Measurements from ENCODE around the gene SNX10.
"Not testable (repeated sequence)": the region's sequence is repeated elsewhere in the genome, so short reads cannot be mapped to it uniquely, and the experiment has no call there.

The SNX10 gene

DNA sequence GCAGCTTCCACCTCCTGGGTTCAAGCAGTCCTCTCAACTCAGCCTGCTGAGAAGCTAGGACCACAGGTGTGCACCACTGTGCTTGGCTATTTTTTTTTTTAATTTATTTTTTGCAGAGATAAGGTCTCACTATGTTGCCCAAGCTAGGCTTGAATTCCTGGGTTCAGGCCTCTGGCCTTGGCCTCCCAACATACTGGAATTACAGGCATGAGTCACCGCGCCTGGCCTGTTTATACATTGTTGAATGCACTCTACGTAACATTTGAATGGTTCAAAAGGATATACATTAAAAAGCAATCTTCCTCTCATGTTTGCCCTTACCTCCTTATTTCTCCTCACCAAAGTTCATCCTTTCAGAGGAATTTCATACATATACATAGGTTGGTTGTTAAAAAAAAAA is 7.2 kb upstream of the SNX10 start:
- Histone ChIP-seq H3K79me1 (ENCODE audit: low read depth, low read length) (no peaks in the 10 kb centered on the region), H4K8ac (ENCODE audit: low read depth, low read length) (no peak overlapping the region), H3K14ac (ENCODE audit: low read length) (no peak overlapping the region), H3K27me3 (ENCODE audit: control insufficient read depth in 3 of 3, insufficient read depth in 3 of 3, low read depth in 1 of 3, low read length in 3 of 3) (peaks cover 0 to 3% (median 0%) of the 10 kb centered on the region in 3 experiments), H2AFZ (ENCODE audit: low read length) (no peak overlapping the region), H2BK5ac (ENCODE audit: low read length) (no peak overlapping the region), H3K4ac (ENCODE audit: low read length) (no peak overlapping the region), H2BK15ac (ENCODE audit: low read length) (no peak overlapping the region), H3K9ac (ENCODE audit: low read depth, low read length, poor library complexity) (no peak overlapping the region), H3K18ac (ENCODE audit: low read length) (no peak overlapping the region), H3K27ac (replicated peaks; ENCODE audit: low read length) (no peak overlapping the region), H2BK120ac (ENCODE audit: low read depth, low read length) (no peak overlapping the region), H3K9me3 (replicated peaks in 1 of 2; ENCODE audit: control insufficient read depth in 2 of 2, insufficient read depth in 1 of 2, low read depth in 1 of 2, low read length in 2 of 2) (no peaks in the 10 kb centered on the region), H3K4me1 (ENCODE audit: control insufficient read depth in 2 of 2, insufficient read depth in 1 of 2, low read depth in 1 of 2, low read length in 2 of 2) (no peaks in the 10 kb centered on the region), H3K4me3 (ENCODE audit: low read length in 2 of 2) (no peak overlapping the region), H3K36me3 (replicated peaks in 1 of 2; ENCODE audit: control insufficient read depth in 2 of 2, insufficient read depth in 2 of 2, low read length in 2 of 2) (no peaks in the 10 kb centered on the region), H4K91ac (ENCODE audit: low read depth, low read length, poor library complexity) (no peak overlapping the region), H2BK12ac (ENCODE audit: low read length) (no peak overlapping the region), H3K4me2 (ENCODE audit: insufficient read depth, low read length, poor library complexity, severe bottlenecking) (no peak overlapping the region), H3K23ac (ENCODE audit: low read depth, low read length, poor library complexity) (no peak overlapping the region), H2AK5ac (ENCODE audit: low read depth, low read length) (no peak overlapping the region)
- DNase-seq (ENCODE audit: low spot score), result no peak
- no CpG with 5 or more reads among the region's 3 CpGs for WGBS, 2 donors (ENCODE audit: extremely low coverage in 2 of 2, insufficient read length in 2 of 2, insufficient replicate concordance in 1 of 2)

DNA sequence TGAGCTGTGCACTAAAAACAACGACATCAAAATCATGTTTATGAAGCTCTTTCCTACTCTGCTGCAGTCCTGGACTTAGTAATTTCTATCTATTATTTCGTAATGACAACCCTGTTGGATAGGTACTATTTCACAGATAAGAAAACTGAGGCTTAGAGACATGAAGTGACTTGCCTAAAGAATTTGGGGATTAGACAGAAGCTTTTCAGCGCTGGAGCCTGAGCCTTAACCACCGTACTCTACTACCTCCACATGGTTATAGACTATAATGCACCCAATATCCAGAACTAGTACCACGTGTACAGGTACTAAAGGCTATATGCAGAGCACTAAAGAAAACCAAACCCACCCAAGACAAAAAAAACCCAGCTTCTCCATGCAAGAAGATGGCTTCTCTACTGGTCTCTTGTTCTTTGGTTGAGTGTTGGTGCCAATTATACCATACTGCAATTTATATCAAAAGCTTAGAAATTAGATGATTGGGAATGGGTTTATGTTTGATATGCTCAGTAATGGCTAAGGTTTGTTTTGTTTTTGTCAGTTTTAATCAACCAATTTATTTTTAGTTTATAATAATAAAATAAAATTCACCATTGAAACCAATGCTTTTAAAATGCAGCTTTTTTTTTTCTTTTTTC is 6.5 kb upstream of the SNX10 start:
- Histone ChIP-seq H3K9me3 (replicated peaks in 1 of 2; ENCODE audit: control insufficient read depth in 2 of 2, insufficient read depth in 1 of 2, low read depth in 1 of 2, low read length in 2 of 2) (no peaks in the 10 kb centered on the region), H3K4me2 (ENCODE audit: insufficient read depth, low read length, poor library complexity, severe bottlenecking) (no peak overlapping the region), H4K91ac (ENCODE audit: low read depth, low read length, poor library complexity) (no peak overlapping the region), H3K4me1 (ENCODE audit: control insufficient read depth in 2 of 2, insufficient read depth in 1 of 2, low read depth in 1 of 2, low read length in 2 of 2) (no peaks in the 10 kb centered on the region), H2AK5ac (ENCODE audit: low read depth, low read length) (no peak overlapping the region), H3K9ac (ENCODE audit: low read depth, low read length, poor library complexity) (no peak overlapping the region), H3K36me3 (replicated peaks in 1 of 2; ENCODE audit: control insufficient read depth in 2 of 2, insufficient read depth in 2 of 2, low read length in 2 of 2) (no peaks in the 10 kb centered on the region), H2BK12ac (ENCODE audit: low read length) (no peak overlapping the region), H4K8ac (ENCODE audit: low read depth, low read length) (no peak overlapping the region), H3K27me3 (ENCODE audit: control insufficient read depth in 3 of 3, insufficient read depth in 3 of 3, low read depth in 1 of 3, low read length in 3 of 3) (peaks cover 0 to 3% (median 0%) of the 10 kb centered on the region in 3 experiments), H2BK15ac (ENCODE audit: low read length) (no peak overlapping the region), H3K79me1 (ENCODE audit: low read depth, low read length) (no peaks in the 10 kb centered on the region), H2AFZ (ENCODE audit: low read length) (no peak overlapping the region), H3K14ac (ENCODE audit: low read length) (no peak overlapping the region), H3K4me3 (ENCODE audit: low read length in 2 of 2) (no peak overlapping the region), H2BK5ac (ENCODE audit: low read length) (no peak overlapping the region), H3K23ac (ENCODE audit: low read depth, low read length, poor library complexity) (no peak overlapping the region), H3K18ac (ENCODE audit: low read length) (no peak overlapping the region), H2BK120ac (ENCODE audit: low read depth, low read length) (no peak overlapping the region), H3K27ac (replicated peaks; ENCODE audit: low read length) (no peak overlapping the region), H3K4ac (ENCODE audit: low read length) (no peak overlapping the region)
- DNase-seq (ENCODE audit: low spot score), result no peak
- WGBS, 2 donors (ENCODE audit: extremely low coverage in 2 of 2, insufficient read length in 2 of 2, insufficient replicate concordance in 1 of 2), result no CpG with 5 or more reads among the region's 5 CpGs

DNA sequence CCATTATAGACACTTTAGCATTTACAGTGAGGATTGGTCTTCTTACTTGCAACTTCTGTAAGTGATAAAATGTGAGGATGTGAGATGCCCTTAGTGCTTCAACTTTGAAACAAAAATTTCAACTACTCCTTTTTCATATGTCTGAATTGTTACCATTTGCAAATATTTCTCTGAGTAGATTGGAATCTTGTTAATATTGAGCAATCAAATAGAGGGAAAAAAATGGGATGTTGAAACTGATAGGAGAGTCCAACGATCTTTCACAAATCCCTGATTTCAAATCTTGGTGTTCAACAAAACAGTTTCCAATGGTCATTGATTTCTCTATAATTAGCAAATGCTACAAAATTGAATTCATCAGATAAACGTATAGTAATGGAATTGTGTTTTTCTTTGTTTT is 5.5 kb upstream of the SNX10 start:
- no peak overlapping the region for H2BK120ac ChIP-seq (ENCODE audit: low read depth, low read length)
- H3K4ac ChIP-seq (ENCODE audit: low read length), result no peak overlapping the region
- H4K8ac ChIP-seq (ENCODE audit: low read depth, low read length), result no peak overlapping the region
- H4K91ac ChIP-seq (ENCODE audit: low read depth, low read length, poor library complexity), result no peak overlapping the region
- H2AFZ ChIP-seq (ENCODE audit: low read length), result no peak overlapping the region
- H3K14ac ChIP-seq (ENCODE audit: low read length), result no peak overlapping the region
- no peak overlapping the region for H3K4me2 ChIP-seq (ENCODE audit: insufficient read depth, low read length, poor library complexity, severe bottlenecking)
- no peak overlapping the region for H2BK12ac ChIP-seq (ENCODE audit: low read length)
- no peaks in the 10 kb centered on the region for H3K36me3 ChIP-seq (replicated peaks in 1 of 2; ENCODE audit: control insufficient read depth in 2 of 2, insufficient read depth in 2 of 2, low read length in 2 of 2)
- no peak overlapping the region for H2AK5ac ChIP-seq (ENCODE audit: low read depth, low read length)
- no peak for DNase-seq (ENCODE audit: low spot score)
- no peak overlapping the region for H3K18ac ChIP-seq (ENCODE audit: low read length)
- WGBS, 2 donors (ENCODE audit: extremely low coverage in 2 of 2, insufficient read length in 2 of 2, insufficient replicate concordance in 1 of 2), result no CpG with 5 or more reads among the region's 2 CpGs
- no peak overlapping the region for H2BK15ac ChIP-seq (ENCODE audit: low read length)
- H3K9ac ChIP-seq (ENCODE audit: low read depth, low read length, poor library complexity), result no peak overlapping the region
- no peaks in the 10 kb centered on the region for H3K9me3 ChIP-seq (replicated peaks in 1 of 2; ENCODE audit: control insufficient read depth in 2 of 2, insufficient read depth in 1 of 2, low read depth in 1 of 2, low read length in 2 of 2)
- peaks cover 0 to 6% (median 0%) of the 10 kb centered on the region in 3 experiments for H3K27me3 ChIP-seq (ENCODE audit: control insufficient read depth in 3 of 3, insufficient read depth in 3 of 3, low read depth in 1 of 3, low read length in 3 of 3)
- no peak overlapping the region for H2BK5ac ChIP-seq (ENCODE audit: low read length)
- H3K4me3 ChIP-seq (ENCODE audit: low read length in 2 of 2), result no peak overlapping the region
- H3K4me1 ChIP-seq (ENCODE audit: control insufficient read depth in 2 of 2, insufficient read depth in 1 of 2, low read depth in 1 of 2, low read length in 2 of 2), result peaks cover 0 to under 1% of the 10 kb centered on the region in 2 donors
- H3K27ac ChIP-seq (replicated peaks; ENCODE audit: low read length), result no peak overlapping the region
- no peak overlapping the region for H3K23ac ChIP-seq (ENCODE audit: low read depth, low read length, poor library complexity)
- no peaks in the 10 kb centered on the region for H3K79me1 ChIP-seq (ENCODE audit: low read depth, low read length)

DNA sequence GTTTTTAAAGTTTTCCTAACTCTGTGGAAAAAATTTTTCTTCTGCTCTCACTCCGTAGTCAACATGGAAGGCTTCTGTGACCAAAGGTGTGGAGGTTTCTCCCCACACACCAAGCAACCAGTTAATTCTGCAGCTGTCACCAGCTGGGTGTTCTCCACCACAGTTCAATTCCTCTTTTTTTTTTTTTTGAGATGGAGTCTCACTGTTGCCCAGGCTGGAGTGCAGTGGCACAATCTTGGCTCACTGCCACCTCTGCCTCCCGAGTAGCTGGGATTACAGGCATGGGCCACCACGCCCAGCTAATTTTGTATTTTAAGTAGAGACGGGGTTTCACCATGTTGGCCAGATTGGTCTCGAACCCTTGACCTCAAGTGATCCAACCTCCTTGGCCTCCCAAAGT is 3.5 kb upstream of the SNX10 start:
- H4K91ac ChIP-seq (ENCODE audit: low read depth, low read length, poor library complexity); H2BK12ac ChIP-seq (ENCODE audit: low read length); H3K9me3 ChIP-seq (replicated peaks in 1 of 2; ENCODE audit: control insufficient read depth in 2 of 2, insufficient read depth in 1 of 2, low read depth in 1 of 2, low read length in 2 of 2); H3K4me1 ChIP-seq (ENCODE audit: control insufficient read depth in 2 of 2, insufficient read depth in 1 of 2, low read depth in 1 of 2, low read length in 2 of 2); H3K36me3 ChIP-seq (replicated peaks in 1 of 2; ENCODE audit: control insufficient read depth in 2 of 2, insufficient read depth in 2 of 2, low read length in 2 of 2); H3K23ac ChIP-seq (ENCODE audit: low read depth, low read length, poor library complexity); H3K27ac ChIP-seq (replicated peaks; ENCODE audit: low read length); H3K4me2 ChIP-seq (ENCODE audit: insufficient read depth, low read length, poor library complexity, severe bottlenecking); H3K4me3 ChIP-seq (ENCODE audit: low read length in 2 of 2); H2BK120ac ChIP-seq (ENCODE audit: low read depth, low read length); H3K4ac ChIP-seq (ENCODE audit: low read length); H2BK15ac ChIP-seq (ENCODE audit: low read length); DNase-seq (ENCODE audit: low spot score); H3K18ac ChIP-seq (ENCODE audit: low read length); H3K14ac ChIP-seq (ENCODE audit: low read length); H3K79me1 ChIP-seq (ENCODE audit: low read depth, low read length); H2BK5ac ChIP-seq (ENCODE audit: low read length); H3K9ac ChIP-seq (ENCODE audit: low read depth, low read length, poor library complexity); H2AK5ac ChIP-seq (ENCODE audit: low read depth, low read length); H2AFZ ChIP-seq (ENCODE audit: low read length); H4K8ac ChIP-seq (ENCODE audit: low read depth, low read length): not testable (repeated sequence)
- WGBS, 2 donors (ENCODE audit: extremely low coverage in 2 of 2, insufficient read length in 2 of 2, insufficient replicate concordance in 1 of 2), result no CpG with 5 or more reads among the region's 5 CpGs
- H3K27me3 ChIP-seq (ENCODE audit: control insufficient read depth in 3 of 3, insufficient read depth in 3 of 3, low read depth in 1 of 3, low read length in 3 of 3), result peaks cover 0 to 23% (median 0%) of the 10 kb centered on the region in 3 experiments

Measured in neuronal stem cell (in vitro differentiated cells).